ENCODE results near the gene APOO. TPM values are rescaled to one million over a fixed set of nuclear protein-coding genes. Genes with fewer than 3 reads are reported as not detected.

Gene APOO
- total and polyA plus RNA-seq, 10 donors: 5.8 to 18.0 (median 11.9) TPM

- 86 to 96% (median 91%) methylated on average over 11 of the region's 11 CpGs for WGBS, 5 donors
- DNase-seq: no peak
- Histone ChIP-seq H3K27me3 (replicated peaks in 1 of 7) (no peaks in the 10 kb centered on the region), H3K36me3 (no peaks in the 10 kb centered on the region), H3K27ac (no peak overlapping the region), H3K9me3 (no peaks in the 10 kb centered on the region), H3K4me1 (peaks cover 0 to 9% (median 0%) of the 10 kb centered on the region in 6 donors), H3K4me3 (no peak overlapping the region)
- intact Hi-C loops (cut with DNase I; ENCODE audit: low total_unique reads): no loop called here
- no peak for TF ChIP-seq POLR2AphosphoS5 (IDR thresholded peaks at IDR 0.05)
- TF ChIP-seq POLR2A (IDR thresholded peaks at IDR 0.05): no peak
- TF ChIP-seq, protein P1, sequence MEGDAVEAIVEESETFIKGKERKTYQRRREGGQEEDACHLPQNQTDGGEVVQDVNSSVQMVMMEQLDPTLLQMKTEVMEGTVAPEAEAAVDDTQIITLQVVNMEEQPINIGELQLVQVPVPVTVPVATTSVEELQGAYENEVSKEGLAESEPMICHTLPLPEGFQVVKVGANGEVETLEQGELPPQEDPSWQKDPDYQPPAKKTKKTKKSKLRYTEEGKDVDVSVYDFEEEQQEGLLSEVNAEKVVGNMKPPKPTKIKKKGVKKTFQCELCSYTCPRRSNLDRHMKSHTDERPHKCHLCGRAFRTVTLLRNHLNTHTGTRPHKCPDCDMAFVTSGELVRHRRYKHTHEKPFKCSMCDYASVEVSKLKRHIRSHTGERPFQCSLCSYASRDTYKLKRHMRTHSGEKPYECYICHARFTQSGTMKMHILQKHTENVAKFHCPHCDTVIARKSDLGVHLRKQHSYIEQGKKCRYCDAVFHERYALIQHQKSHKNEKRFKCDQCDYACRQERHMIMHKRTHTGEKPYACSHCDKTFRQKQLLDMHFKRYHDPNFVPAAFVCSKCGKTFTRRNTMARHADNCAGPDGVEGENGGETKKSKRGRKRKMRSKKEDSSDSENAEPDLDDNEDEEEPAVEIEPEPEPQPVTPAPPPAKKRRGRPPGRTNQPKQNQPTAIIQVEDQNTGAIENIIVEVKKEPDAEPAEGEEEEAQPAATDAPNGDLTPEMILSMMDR (IDR thresholded peaks at IDR 0.05 in 8 of 11, conservative IDR thresholded peaks at IDR 0.05 in 3 of 11): no peak
Measured at GRCh38 chrX:23935106-23935505, 27.4 kb upstream of the APOO start.

DNA sequence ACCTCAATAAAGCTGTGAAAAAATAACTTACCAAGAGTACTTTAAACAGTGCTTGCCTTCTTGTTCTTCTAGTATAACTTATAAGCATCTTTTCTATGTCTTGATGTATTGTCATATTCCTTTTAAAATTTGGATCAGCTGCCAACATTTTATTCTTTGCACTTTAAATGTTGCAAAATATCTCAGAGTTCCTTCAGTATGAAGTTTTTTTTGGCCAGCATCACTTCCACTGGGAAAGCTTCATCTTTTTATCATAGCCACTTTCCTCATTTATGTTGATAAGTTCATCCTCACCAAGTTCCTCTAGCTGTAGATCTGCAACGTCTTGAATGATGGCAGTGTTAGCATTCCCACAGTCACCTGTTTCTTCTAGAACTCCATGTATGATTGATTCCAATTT, 24.3 kb upstream of the APOO start:
- no peaks in the 10 kb centered on the region for H3K27me3 ChIP-seq (replicated peaks in 1 of 7)
- no peaks in the 10 kb centered on the region for H3K36me3 ChIP-seq
- intact Hi-C loops (cut with DNase I; ENCODE audit: low total_unique reads): no loop called here
- H3K4me3 ChIP-seq: no peak overlapping the region
- WGBS, 5 donors: 26 to 57% (median 37%) methylated on average over 1 of the region's 1 CpG
- DNase-seq: no peak
- TF ChIP-seq, protein P1 (IDR thresholded peaks at IDR 0.05 in 8 of 11, conservative IDR thresholded peaks at IDR 0.05 in 3 of 11): no peak
- TF ChIP-seq POLR2A (IDR thresholded peaks at IDR 0.05) (no peak), POLR2AphosphoS5 (IDR thresholded peaks at IDR 0.05) (no peak)
- H3K4me1 ChIP-seq: peaks cover 0 to 9% (median 0%) of the 10 kb centered on the region in 6 donors
- no peaks in the 10 kb centered on the region for H3K9me3 ChIP-seq
- no peak overlapping the region for H3K27ac ChIP-seq

DNA sequence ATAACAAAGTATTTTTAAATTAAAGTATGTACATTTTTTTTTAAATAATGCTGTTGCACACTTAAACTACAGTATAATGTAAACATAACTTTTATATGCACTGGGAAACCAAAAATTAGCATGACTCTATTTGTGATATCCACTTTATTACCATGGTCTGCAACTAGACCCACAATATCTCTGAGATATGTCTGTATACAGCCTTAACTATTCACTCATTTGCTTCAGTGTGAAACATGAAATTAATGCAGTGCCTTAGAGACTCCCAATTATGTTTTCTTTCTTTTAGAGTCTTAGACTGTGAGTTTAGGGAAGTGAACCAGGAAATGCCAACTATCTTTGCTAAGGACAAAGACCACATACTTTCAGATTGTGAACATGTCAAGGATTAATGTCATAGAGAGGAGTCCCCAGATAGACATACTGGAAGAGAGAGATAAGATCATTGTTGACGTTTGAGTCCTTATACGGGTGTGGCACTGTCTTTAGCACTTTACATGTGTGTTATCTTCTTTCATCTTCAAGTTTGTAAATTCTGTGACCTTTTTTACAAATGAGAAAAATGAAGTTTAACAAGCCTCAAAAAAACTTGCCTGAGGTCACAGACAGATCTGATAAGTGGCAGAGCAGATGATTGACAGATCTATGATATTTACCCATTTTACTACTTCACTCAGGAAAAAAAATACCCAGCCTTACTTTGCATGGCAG, 23.3 kb upstream of the APOO start:
- Histone ChIP-seq H3K36me3 (no peaks in the 10 kb centered on the region), H3K9me3 (no peaks in the 10 kb centered on the region), H3K27me3 (replicated peaks in 1 of 7) (no peaks in the 10 kb centered on the region), H3K27ac (no peak overlapping the region), H3K4me1 (peaks cover 0 to 9% (median 0%) of the 10 kb centered on the region in 6 donors), H3K4me3 (no peak overlapping the region)
- DNase-seq: no peak
- intact Hi-C loops (cut with DNase I; ENCODE audit: low total_unique reads): no loop called here
- 0 to 24% (median 4%) methylated on average over 2 of the region's 2 CpGs for WGBS, 5 donors
- TF ChIP-seq POLR2A (IDR thresholded peaks at IDR 0.05) (no peak), POLR2AphosphoS5 (IDR thresholded peaks at IDR 0.05) (no peak)
- TF ChIP-seq, protein P1 (IDR thresholded peaks at IDR 0.05 in 8 of 11, conservative IDR thresholded peaks at IDR 0.05 in 3 of 11): no peak

DNA sequence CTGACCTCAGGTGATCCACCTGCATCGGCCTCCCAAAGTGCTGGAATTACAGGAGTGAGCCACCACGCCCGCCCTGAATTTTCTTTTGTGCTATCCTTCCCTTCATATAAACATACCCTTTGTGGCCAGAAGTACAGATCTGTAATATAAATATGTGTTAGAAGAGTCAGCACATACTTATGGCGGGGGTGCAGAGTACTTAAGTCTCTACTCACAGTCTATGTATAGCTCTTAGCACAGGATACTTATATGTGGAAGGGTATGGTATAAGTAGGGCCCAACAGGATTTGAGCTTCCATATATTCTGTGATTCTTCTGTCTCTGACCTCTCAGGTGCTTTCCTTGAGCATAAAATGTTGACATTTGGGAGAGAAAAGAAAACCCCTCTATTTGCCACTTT, 18.3 kb upstream of the APOO start:
- 88 to 98% (median 90%) methylated on average over 4 of the region's 4 CpGs for WGBS, 5 donors
- H3K27me3 ChIP-seq (replicated peaks in 1 of 7): peaks cover 0 to 2% (median 0%) of the 10 kb centered on the region in 7 donors
- no peaks in the 10 kb centered on the region for H3K36me3 ChIP-seq
- H3K9me3 ChIP-seq: no peaks in the 10 kb centered on the region
- TF ChIP-seq, protein P1 (IDR thresholded peaks at IDR 0.05 in 8 of 11, conservative IDR thresholded peaks at IDR 0.05 in 3 of 11): no peak
- TF ChIP-seq POLR2A (IDR thresholded peaks at IDR 0.05) (no peak), POLR2AphosphoS5 (IDR thresholded peaks at IDR 0.05) (no peak)
- peaks cover 0 to 4% (median 0%) of the 10 kb centered on the region in 6 donors for H3K4me1 ChIP-seq
- H3K4me3 ChIP-seq: no peak overlapping the region
- intact Hi-C loops (cut with DNase I; ENCODE audit: low total_unique reads): no loop called here
- H3K27ac ChIP-seq: no peak overlapping the region
- DNase-seq: no peak

All from spleen (tissue), 11 donors.